ENCODE measurements around the gene TENT5C. TPM values are rescaled to one million over a fixed set of nuclear protein-coding genes. Genes with fewer than 3 reads are reported as not detected.

TENT5C gene
- polyA plus RNA-seq, 1 experiment: 1.9 TPM

DNA sequence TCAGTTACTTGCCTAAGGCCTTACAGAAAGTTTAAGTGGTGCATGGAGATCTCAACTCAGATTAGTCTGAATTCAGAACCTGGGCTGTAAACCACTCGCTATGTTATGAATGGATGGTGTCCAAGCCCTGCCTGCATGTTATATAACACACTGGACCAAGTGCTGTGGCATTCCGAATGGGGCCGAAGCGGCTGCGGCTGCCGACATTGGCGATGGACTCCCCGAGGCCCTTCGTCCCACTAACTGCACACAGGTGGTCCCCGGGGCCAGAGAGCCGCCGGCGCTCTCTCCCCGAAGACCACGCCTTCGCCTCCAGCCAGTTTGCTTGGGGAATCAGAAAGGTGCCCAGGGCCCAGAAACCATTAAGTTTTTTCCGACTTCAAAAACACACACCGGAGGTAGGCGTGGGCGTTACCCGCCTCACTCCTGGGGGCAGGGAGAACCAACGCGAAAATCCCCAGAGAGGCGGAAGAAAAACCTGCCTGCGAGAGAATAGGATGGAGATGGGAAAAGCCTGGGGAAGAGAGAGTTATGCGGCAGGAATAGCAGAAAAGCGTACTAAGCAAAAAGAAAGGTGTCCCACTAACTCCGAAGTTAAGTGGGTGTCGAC, 579 bp upstream of the TENT5C start:
- Histone ChIP-seq H3K36me3 (ENCODE audit: control insufficient read depth, insufficient read depth, low read length) (no peaks in the 10 kb centered on the region), H3K27me3 (ENCODE audit: control insufficient read depth, insufficient read depth, low read length) (peaks cover 2% of the 10 kb centered on the region; the same call in 1 of the 2 replicates), H3K4me3 (ENCODE audit: low read depth, low read length) (peak overlapping the region; percentile 77)
- DNase-seq (ENCODE audit: low read depth): no peak
- CTCF ChIA-PET: interaction anchor here (2.6 kb wide), 1 partner anchor 149 kb away, joined by 19 read pairs; no protein-coding TSS in a partner anchor
- POLR2A ChIA-PET: no interaction called here
- TF ChIP-seq, protein P1, sequence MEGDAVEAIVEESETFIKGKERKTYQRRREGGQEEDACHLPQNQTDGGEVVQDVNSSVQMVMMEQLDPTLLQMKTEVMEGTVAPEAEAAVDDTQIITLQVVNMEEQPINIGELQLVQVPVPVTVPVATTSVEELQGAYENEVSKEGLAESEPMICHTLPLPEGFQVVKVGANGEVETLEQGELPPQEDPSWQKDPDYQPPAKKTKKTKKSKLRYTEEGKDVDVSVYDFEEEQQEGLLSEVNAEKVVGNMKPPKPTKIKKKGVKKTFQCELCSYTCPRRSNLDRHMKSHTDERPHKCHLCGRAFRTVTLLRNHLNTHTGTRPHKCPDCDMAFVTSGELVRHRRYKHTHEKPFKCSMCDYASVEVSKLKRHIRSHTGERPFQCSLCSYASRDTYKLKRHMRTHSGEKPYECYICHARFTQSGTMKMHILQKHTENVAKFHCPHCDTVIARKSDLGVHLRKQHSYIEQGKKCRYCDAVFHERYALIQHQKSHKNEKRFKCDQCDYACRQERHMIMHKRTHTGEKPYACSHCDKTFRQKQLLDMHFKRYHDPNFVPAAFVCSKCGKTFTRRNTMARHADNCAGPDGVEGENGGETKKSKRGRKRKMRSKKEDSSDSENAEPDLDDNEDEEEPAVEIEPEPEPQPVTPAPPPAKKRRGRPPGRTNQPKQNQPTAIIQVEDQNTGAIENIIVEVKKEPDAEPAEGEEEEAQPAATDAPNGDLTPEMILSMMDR (IDR thresholded peaks at IDR 0.05; ENCODE audit: insufficient read depth, low read depth, low read length): no peak

DNA sequence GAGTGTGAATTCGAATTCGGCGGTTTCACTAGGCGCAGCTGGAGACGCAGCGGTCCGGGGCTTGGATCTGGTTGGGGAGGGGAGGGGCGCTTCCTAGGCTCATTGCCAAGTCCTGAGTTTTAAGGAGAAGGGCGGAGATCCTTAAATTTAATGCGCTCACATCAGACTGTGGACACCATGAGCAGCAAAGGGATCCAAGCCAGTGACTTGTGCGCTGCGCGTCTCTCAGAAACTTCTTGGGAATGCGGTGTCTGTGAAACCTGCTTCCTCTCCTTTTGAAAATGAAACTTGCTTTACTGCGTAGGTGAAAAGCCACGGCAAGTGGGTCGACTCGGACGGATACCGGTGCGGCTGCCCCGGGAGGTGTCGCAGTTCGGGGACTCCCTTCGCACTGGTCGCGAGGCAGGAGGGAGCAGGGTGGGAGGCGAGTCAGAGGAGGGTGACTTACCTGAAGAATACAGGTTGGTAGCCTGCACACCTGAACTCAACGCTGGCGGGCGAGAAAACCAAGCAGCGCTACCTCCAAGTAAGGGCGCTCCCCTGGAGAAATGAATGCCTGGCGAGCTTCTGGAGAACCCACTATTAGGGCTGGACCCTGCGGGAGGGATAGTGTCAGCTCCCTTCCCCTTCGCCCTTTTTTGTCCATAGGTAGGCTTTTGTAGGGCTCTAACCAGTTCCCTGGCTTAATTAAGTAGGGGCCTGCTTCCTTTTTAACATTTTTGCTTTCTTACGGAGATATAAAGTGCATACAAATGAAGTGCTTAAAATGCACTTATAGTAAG, 992 bp downstream of the TENT5C start:
- H3K4me3 ChIP-seq (ENCODE audit: low read depth, low read length): peak overlapping the region; percentile 77
- ChIA-PET CTCF (interaction anchor here (0.8 to 2.6 kb wide), 5 partner anchors 29 to 152 kb away, joined by 3 to 19 read pairs (median 3); no protein-coding TSS in a partner anchor), POLR2A (no interaction called here)
- no peak for DNase-seq (ENCODE audit: low read depth)
- no peaks in the 10 kb centered on the region for H3K36me3 ChIP-seq (ENCODE audit: control insufficient read depth, insufficient read depth, low read length)
- H3K27me3 ChIP-seq (ENCODE audit: control insufficient read depth, insufficient read depth, low read length): no peaks in the 10 kb centered on the region; the same call in 1 of the 2 replicates
- TF ChIP-seq, protein P1 (IDR thresholded peaks at IDR 0.05; ENCODE audit: insufficient read depth, low read depth, low read length): no peak

DNA sequence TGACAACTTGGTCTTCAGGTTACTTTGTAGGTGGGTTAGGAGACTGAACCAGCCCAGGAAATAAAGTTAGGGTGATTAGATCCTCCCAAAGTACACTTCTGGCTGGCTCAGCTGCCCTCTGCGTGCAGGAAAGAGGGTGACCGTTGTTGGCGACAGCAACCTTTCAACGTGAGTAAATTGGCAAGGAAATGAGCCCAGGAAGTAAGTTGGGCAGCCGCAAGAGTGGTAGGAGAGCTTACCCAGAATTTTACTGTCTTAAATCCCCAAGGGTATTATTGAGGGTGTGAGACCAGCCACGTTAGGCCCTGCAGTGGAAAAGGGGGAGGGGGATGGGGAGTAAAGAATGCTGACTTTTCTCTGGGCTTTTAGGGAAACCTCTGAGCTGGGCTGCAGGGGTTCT, 1.6 kb downstream of the TENT5C start:
- ChIA-PET CTCF (interaction anchor here (0.6 to 2.6 kb wide), 6 partner anchors 28 to 151 kb away, joined by 3 to 19 read pairs (median 3); no protein-coding TSS in a partner anchor), POLR2A (no interaction called here)
- Histone ChIP-seq H3K4me3 (ENCODE audit: low read depth, low read length) (peak overlapping the region; percentile 77), H3K27me3 (ENCODE audit: control insufficient read depth, insufficient read depth, low read length) (no peaks in the 10 kb centered on the region; the same call in 1 of the 2 replicates), H3K36me3 (ENCODE audit: control insufficient read depth, insufficient read depth, low read length) (no peaks in the 10 kb centered on the region)
- DNase-seq (ENCODE audit: low read depth): no peak
- TF ChIP-seq, protein P1 (IDR thresholded peaks at IDR 0.05; ENCODE audit: insufficient read depth, low read depth, low read length): no peak

DNA sequence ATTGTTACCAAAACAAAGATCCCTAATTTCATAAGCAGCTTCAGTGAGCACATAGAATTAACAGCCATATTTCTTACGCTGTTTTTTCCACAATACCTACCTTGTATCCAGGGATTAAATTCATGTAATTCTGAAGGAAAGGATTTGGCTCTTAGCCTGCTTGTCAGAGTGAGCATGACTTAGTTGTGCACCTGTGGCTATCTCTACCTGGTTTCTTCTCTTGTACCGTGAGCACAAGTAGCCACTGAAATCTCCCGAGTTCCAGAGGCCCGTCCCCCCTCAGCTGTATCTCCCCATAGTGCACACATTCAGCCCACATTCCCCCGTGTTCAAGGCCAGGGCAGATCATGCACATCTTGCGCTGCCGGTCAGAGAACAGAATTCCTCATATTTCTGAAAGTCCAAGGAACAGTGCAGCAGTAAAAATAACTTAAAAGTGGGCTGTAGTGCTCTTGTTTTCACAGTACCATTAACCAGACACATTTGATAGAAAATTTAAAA, 2.3 kb downstream of the TENT5C start:
- no peak for DNase-seq (ENCODE audit: low read depth)
- POLR2A ChIA-PET: no interaction called here
- H3K4me3 ChIP-seq (ENCODE audit: low read depth, low read length): no peak overlapping the region
- no peaks in the 10 kb centered on the region for H3K36me3 ChIP-seq (ENCODE audit: control insufficient read depth, insufficient read depth, low read length)
- CTCF ChIA-PET: interaction anchor here (0.6 to 2.6 kb wide), 6 partner anchors 27 to 150 kb away, joined by 3 to 19 read pairs (median 3); no protein-coding TSS in a partner anchor
- TF ChIP-seq, protein P1 (IDR thresholded peaks at IDR 0.05; ENCODE audit: insufficient read depth, low read depth, low read length): no peak
- no peaks in the 10 kb centered on the region; the same call in 1 of the 2 replicates for H3K27me3 ChIP-seq (ENCODE audit: control insufficient read depth, insufficient read depth, low read length)

DNA sequence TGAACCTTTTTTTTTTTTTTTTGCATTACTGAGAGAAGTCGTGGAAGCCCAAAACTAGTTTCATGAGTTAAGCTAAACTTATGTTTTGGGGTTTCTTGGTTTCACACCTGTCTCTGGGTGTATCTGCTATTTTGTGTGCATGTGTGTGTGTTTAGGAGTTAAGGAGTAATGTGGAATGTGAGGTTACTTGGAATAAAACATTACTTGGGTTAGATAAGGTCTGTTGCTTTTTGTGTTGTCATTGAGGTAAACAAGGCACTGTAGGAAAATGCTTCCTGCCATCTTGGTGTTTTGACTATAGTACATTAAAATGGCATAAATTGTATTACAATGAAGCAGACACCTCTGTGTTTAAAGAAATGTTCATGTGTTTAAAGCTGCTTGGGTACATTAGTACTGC, 2.9 kb downstream of the TENT5C start:
- POLR2A ChIA-PET: no interaction called here
- no peak for DNase-seq (ENCODE audit: low read depth)
- Histone ChIP-seq H3K27me3 (ENCODE audit: control insufficient read depth, insufficient read depth, low read length) (no peaks in the 10 kb centered on the region; the same call in 1 of the 2 replicates), H3K4me3 (ENCODE audit: low read depth, low read length) (no peak overlapping the region), H3K36me3 (ENCODE audit: control insufficient read depth, insufficient read depth, low read length) (no peaks in the 10 kb centered on the region)
- TF ChIP-seq, protein P1 (IDR thresholded peaks at IDR 0.05; ENCODE audit: insufficient read depth, low read depth, low read length): no peak
- CTCF ChIA-PET: interaction anchor here (1.0 to 1.5 kb wide), 4 partner anchors 13 to 149 kb away, joined by 3 read pairs; no protein-coding TSS in a partner anchor
